GM19328 (cell line): ENCODE data around the gene SDE2.
"Not testable (repeated sequence)": the region's sequence is repeated elsewhere in the genome, so short reads cannot be mapped to it uniquely, and the experiment has no call there.

ENCODE experiments used
- ATAC-seq: cut with Tn5 transposase; IDR thresholded peaks from one replicate; pipeline ENCODE4 v1.9.1; 2021; ENCODE audit warnings: mild to moderate bottlenecking, moderate library complexity; ENCODE audit not compliant: unreplicated experiment

The SDE2 gene

DNA sequence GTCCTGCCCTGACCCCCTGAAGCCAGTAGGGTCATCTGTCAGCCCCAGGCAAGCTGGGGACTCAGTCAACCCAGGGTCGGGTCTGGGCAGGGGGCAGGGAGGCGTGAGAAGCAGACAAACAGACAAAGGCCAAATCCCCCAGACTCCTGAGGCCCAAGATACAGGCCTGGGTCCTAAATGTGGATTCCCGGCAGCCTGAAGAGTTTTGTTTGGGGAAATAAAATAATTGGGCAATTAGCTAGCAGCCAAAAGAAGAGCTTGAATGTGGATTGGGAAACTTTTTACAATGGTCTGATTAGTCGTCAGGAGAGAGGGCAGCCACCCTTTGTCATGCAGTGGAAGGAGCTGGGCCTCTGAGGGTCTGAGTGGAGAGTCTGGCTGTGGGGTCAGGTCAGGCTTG, 53.6 kb downstream of the SDE2 start:
- ATAC-seq: no peak

DNA sequence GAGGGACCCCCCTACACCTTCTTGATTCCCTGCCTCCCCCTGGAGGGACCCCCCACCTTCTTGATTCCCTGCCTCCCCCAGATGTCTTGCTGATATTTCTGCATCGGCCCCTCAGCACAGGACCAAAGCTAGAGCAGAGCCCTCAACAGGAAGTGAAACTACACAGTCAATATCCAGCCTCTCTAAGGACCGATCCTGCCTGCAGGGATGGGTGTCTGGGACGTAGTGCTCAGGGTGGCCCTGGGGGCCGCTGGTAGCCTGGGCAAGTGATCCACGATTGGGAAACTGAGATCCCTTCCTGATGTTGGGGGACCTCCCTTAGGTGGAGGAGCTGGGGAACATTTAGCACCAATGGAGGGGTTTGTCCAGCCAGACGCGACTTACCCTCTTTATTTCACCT, 54.2 kb downstream of the SDE2 start:
- no peak for ATAC-seq

DNA sequence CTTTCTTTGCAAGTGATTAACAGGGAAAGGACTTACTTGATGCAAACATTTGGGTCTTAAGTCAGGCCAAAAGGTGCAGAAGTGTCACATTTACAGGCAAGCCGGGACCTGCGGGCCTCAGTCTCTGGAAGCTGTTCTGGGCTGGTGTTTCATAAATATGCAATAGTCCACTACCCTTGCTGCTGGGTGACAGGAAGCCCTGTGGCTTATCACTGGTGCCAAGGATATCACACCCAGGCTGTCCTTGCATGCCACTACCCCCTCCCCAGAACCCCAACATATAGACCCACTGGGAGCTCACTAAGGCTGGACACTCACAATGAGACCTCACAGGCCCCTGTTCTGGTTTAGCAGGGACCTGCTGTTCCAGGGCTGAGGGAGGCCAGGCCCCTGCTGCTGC, 54.8 kb downstream of the SDE2 start:
- no peak for ATAC-seq

DNA sequence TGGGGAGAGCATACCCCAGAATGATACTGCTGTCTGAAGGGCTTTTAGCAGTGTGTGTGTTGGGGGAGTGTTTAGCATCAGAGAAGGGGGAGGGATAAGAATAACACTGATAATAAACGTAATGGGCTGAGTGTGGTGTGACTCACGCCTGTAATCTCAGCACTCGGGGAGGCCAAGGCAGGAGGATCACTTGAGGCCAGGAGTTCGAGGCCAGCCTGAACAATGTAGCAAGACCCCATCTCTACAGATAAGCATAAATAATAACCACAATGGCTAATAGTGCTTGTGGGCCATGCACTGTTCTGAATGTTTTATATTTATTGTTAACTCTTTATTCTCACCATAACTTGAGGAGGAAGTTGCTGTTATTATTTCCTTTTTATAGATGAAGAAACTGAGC, 55.6 kb downstream of the SDE2 start:
- no peak for ATAC-seq

DNA sequence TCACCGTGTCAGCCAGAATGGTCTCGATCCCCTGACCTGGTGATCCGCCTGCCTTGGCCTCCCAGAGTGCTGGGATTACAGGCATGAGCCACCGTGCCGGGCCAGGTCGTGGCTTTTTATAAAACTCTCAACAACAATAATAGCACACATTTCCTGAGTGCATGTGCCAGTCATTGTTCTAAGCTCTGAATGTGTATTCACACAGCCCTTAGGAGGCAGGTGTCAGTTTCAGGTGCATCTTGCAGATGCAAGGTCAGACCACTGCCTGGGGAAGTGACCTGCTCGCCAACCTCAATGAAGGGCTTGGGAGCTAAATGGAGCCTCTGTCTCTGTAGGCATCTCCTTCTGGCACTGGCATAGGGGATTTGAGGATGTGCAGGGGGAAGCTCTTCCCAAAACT, 56.6 kb downstream of the SDE2 start:
- ATAC-seq: peak; percentile 75

DNA sequence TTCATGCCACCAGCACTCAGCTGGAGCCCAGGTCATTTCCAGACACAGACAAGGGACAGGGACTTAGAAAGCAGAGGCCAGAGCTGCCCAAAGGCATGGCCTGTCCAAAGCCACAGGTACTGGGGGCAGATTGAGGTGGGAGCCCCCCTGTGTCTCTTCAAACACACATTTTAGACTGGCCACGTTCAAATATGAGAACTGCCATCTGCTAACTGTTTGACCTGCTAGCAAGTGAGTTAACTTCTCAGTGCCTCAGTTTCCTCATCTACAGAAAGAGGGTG, 57.3 kb downstream of the SDE2 start:
- no peak for ATAC-seq

DNA sequence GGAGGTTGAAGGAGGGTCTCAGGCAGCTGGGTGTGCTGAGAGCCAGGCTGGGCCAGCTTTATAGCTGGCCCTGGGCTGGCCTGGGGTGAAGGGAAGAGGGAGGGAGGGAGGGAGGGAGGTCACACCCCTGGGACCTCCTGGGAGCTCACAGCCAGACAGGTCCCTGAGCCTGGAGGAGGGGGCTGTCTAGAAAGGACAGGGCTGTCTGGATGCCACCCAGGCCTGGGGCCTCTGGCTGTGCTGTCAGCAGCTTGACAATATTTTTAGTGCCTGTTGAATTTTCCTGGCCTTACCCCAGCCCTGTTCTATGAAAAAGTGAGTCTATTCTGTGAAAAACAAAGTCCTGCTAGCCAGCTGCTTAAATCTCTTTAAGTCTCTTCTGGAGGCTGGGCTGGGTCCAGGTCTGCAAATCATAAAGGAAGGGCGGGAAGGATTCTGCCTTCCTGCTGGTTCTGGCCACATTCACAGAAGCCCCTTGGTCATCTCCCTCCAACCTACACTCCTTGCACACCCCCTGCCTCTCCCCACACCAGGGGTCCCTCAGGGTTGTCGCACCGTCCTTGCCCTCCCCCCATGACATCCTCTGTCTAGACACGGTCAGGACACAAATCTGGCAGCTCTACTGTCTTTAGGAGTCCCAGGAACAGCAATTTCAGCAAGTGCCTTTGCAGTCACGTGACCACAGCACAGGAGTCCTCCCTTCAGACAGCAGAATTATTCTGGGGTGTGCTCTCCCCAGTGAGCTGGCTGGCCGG, 57.8 kb downstream of the SDE2 start, which contains the start of gene LEFTY2:
TSS of gene LEFTY2 (minus strand) at position 34 of the 755 bp plus-strand sequence. CDS start 80 bp downstream, outside the sequence.
- ATAC-seq: no peak

DNA sequence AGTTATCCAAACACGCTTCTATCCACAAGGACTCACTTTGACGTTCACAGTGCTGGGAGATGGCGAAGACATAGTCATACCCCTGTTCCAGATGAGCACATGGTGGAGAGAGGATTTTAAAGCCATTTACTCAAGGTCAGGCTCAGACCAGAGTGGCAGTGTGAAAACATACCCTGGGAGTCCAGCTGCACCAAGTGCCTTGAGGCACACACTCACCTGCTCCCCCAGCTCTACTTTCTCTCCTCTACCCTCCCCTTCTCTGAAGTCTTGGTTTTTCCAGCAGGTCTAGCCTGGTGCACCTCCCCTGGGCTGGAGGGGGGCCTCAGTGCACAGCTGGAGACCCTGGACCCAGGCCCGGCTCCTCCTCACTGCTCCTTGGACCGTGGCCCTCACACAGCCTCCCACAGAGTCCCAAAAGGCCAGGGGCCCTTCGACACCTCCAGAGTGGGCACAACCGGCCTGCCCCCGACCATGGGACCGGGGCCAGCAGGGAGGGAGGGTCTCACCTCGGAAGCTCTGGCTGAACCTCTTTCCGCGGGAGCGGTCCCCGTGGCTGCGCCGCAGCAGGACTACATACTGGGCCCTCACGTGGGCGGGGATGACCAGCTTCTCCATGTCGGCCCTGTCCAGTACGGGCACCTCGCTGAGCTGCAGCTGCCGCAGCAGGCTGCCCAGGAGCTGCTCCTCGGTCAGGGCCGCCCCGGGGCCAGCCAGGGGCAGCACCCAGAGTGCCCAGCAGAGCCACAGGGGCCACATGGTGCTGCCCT, 58.6 kb downstream of the SDE2 start:
- ATAC-seq: no peak

DNA sequence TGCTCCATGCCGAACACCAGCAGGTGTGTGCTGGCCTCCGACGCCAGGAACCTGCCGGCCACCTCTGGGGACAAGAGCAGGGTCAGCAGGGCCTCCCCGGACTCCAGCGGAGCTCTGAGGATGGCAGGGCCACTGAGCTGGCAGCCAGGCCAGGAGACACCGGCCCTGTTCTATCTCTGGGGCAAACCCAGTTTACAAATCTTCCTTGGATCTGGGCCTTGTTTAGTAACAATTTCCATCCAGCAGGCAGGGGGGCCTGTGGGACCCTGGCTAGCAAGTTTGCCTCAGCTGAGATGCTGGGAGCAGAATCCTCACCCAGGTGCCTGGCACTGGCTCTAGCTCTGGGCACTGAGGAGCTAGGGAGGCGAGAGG, 59.2 kb downstream of the SDE2 start:
- ATAC-seq: not testable (repeated sequence)

DNA sequence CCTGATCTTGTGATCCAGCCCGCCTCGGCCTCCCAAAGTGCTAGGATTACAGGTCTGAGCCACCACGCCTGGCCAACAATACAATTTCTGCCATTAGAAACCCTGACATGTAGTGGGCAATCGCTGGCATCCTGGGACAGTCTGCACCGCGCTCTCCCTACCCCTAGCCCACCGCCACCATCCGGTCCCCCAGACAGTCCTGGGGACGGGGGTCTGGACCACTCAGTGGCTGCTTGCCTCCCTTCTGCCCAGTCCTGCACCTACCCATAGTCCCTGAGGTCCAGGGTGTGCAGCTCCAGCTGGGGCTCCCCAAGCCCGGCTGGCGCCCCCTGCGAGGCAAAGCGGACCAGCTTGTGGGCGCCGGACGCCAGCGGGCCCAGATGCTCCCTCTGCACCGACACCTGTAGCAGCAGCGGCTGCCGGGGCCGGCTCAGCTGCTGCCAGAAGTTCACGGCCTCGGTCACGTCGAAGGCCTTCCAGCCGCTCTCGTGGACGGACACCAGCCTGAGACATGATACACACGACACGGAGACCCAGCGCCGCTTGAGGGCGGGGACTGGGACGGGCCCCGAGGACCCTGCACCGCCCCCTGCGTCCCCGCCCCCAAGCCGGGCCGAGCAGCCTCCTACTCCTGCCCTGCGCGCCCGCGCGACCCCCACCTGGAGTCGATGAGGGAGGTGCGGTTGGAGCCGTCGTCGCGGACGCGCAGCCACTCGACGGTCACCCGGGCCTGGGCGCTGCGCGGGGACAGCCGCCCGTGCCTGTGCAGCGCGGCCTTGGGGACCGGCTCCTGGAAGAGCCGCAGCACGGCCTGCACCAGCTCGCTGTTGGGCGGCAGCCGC, 59.8 kb downstream of the SDE2 start:
- not testable (repeated sequence) for ATAC-seq

DNA sequence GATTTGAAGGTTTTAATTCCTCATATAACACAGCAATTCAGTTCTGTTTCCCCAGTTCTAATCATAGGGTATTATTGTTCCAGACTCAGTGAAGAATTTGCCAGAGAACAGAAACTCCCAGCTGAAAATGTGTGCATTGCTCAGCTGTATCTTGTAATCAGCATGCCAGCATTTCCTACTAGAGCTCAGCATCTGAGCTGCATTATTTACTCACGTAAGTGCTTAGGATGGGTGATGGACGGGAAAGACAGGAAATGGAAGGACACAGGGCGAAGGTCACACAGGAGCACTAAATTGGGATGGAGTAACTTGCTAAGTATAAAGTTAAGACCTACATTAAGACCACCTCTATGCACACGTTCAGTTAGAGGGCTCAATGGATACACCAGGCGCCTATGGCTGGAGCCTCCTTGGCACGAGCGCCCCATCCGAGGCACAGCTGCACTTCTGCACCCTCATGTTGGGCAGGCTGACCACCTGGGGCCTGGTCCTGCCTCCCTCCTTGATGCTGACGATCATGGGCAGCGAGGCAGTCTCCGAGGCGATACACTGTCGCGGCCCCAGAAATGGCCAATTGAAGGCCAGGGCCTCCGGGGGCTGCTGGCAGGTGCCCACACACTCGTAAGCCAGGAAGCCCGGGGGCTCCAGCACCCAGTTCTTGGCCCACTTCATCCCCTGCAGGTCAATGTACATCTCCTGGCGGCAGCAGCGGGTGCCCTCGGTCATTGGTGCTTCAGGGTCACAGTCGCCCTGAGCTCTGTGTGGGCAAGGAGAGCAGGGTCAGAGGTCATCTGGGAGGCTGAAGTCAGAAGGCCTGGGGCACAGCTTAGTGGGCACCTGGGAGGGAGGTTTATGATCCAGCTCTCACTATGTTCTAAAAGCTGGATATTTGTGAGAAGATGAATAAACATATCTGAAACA, 61.8 kb downstream of the SDE2 start:
- ATAC-seq: no peak

DNA sequence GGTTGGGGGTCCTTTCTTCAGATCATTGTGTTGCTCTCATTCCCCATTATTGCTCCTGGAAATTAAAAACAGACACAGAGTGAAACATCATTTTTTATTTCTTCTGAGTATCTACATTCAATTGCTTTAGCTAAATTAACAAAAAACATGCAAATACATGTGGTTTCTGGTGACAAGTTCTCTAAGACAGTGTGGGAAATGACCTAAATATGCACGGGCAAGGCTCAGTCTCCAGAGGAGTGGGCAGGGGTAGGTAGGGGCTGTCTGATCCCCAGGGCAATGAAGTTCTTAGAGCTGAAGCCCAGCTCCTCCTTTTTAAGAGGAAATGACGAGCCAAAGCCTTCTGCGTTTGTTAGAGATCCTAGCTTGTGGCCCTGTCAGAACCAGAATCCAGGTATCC, 62.6 kb downstream of the SDE2 start:
- no peak for ATAC-seq

DNA sequence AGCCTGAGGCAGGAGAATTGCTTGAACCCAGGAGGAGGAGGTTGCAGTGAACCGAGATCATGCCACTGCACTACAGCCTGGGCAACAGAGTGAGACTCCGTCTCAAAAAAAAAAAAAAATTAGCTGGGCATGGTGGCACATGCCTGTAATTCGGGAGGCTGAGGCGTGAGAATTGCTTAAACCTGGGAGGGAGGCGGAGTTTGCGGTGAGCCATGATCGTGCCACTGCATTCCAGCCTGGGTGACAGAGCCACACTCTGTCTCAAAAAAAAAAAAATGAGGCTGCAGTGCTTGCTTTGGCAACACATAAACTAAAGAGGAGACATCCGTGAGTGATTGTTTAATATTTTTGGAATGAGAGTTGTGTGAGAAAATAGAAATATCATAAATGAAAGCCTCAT, 63.1 kb downstream of the SDE2 start:
- ATAC-seq: not testable (repeated sequence)

DNA sequence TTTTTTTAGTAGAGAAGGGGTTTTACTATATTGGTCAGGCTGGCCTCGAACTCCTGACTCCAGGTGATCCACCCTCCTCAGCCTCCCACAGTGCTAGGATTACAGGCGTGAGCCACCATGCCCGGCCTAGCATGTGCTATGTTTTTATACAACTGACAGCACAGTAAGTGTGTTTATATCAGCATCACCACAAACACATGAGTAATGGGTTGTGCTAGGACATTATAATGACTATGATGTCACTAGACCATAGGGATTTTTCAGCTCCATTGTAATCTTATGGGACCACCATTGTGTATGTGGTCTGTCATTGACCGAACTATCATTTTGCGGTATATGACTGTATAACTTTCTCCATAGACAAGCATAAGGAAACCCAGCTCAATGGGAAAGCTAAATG, 64.4 kb downstream of the SDE2 start:
- ATAC-seq: no peak

DNA sequence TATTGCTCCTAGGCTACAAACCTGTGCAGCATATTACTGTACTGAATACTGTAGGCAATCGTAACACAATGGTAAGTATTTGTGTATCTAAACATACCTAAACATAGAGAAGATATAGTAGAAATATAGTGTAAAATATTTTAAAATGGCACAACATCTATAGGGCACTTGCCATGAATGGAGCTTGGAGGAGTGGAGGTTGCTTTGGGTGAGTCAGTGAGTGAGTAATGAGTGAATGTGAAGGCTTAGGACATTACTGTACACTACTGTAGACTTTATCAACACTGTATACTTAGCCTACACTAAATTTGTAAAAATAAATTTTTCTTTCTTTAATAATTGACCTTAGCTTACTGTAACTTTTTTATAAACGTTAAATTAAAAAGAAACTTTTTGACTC, 66.1 kb downstream of the SDE2 start:
- no peak for ATAC-seq
